H4 (cell line): ENCODE measurements around the gene RAB43. TPM values are rescaled to one million over a fixed set of nuclear protein-coding genes. Genes with fewer than 3 reads are reported as not detected.
"Not testable (repeated sequence)": the region's sequence is repeated elsewhere in the genome, so short reads cannot be mapped to it uniquely, and the experiment has no call there.

ENCODE experiments used
- DNase-seq: peaks from one replicate; pipeline ENCODE4 v3.0.0-alpha.2; 2015; ENCODE audit warnings: low spot score
- total RNA-seq: library from RNA; depleted of rRNA; stranded (reverse); fragments of >200 nt; shearing (Covaris generic); gene quantifications from 2 replicates; pipeline ENCODE4 v1.2.3, GENCODE V29; 2014

Gene RAB43
- total RNA-seq, 1 experiment from 2014 or later = 15.9 TPM

DNA sequence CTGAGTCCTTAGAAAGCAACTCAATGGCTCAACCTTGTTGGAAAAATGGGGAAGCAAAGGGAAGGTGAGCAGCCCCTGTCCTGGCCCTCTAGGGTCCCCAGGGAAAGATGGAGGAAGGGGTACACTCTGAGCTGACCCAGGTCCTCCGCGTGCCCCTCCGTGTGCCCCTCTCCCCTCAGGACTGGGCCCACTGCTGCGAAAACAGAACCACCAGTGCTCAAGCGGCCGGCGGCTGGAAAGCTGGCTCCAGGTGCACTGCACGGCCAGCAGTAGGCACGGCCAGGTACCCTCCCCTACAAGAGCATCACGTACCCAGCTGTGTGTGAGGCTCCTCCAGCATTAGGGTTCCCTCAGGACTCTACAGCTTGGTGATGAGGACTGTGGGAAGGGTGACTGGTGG is 26.3 kb downstream of the RAB43 start:
- no peak for DNase-seq

DNA sequence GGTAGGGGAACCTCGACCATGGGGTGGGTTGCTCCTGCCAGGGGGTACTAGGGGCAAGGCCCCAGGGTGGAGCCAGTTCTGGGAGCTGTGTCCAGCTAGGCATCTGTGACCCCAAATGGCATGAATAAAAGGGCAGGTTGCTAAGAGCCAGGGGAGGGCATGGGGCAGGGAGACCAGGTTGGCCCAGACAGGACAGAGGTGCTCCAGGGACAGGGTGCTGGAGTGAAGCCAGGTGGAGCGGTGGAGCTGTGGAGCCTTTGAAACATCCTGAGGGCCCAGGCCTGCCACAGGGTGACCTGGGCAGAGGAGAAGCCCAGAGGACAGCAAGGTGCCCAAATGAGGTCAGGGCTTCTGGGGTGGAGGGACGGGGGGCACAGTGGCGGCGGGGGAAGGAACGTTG is 33.3 kb downstream of the RAB43 start:
- DNase-seq = not testable (repeated sequence)

DNA sequence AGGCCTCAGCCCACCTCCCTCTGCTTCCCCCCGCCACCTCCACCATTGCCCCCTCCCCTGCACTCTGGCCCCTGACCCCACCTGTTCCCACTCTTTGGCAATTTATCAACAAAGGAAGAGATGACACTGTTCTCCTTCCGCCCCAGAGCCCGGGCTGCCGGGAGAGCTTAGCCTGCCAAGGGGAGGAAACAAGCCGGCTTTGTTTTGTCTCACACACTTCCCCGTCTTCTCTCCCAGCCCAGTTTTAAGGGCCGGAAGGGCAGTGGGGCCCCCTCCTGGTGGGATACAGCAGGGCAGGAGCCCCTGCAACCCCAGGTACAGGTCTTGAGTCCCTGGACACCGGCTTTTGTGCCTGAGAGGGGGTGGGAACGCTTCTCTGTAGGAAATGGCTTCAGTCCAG is 33.7 kb downstream of the RAB43 start:
- DNase-seq = not testable (repeated sequence)

DNA sequence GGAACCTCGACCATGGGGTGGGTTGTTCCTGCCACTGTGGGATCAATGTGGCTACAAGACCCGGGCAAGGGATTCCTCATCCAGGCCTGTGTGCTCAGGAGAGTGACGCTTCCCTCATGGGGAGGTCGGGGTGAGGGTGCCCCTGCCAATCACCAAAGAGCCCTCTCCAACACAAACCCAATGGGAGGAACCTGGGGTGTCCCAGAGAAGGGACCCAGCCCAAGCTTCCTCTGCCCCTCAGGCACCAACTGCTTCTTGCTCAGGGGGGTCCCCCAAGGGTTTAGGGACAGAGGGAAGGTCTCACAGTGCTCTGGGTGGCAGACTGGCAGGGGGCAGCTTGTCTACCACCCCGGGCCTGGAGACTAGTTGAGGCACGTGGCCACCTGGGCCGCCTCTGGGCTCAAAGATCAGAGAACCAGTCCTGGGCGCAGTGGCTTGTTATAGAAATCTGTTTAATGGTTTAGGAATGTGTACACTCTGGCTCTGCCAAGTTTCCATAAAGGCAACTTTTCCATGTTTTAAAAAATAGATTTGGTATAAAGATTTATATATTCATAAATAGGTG is 34.4 kb downstream of the RAB43 start:
- DNase-seq = no peak

DNA sequence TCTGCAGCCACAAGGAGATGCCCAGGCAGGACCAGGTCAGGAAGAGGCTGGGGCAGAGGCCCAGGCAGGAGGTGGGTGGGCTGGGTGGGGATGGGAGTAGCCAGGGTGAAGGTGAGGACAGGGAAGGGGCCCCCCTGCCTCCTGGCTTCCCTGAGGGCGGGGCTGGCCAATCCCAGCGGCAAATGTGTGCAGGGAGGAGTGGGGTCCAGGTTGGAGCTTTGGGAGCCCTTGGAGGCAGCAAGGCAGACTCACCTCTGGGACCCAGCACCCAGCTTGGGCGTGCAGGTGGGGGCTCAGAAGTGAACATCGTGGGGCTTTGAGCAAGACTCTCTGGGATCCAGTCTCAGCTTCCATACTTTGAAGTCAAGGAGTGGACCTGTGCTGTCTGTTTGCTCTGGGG is 35.8 kb downstream of the RAB43 start:
- no peak for DNase-seq

DNA sequence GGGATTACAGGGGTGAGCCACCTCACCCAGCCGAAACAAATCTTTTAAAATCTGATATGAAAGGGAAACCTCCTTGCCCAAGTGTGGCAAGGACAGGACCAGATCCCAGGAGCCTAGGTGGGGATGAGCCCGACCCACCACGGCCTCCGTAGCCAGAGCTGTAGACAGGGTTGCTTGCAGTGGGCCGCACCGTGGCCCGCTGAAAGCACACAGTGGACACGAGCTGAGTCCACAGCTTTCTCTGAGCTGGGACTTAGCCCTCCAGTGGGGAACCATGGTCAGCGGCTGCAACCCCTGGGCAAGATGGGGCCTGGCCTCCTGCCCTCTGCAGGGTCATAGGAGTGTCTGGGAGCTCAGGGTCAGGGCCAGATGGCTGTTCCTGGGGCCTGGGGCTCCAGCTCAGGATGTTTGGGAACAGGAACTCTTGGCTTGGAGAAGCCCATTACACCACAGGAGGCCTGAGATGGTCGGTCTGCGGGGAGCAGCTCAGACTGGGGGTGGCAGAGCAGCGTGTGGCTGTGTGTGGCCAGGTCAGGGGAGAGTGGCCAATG is 36.4 kb downstream of the RAB43 start:
- no peak for DNase-seq

DNA sequence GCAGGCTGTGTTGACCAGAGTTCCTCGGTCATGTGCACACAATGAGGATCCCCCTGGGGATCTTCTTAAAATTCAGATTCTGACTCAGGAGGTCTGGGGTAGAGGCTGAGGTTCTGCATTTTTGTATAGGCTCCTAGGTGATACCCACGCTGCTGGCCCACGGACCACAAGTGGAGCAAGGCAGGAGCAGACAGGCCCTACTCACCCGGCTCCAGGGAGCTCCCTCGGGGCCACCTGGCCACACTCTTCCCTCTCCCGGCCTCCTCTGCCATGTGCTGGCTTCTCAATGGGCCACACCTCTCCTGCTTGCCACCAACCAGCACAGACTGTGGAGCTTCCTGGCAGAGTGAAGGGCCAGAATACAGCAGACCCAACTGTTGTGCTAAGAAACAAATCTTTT is 37.1 kb downstream of the RAB43 start:
- DNase-seq = no peak

DNA sequence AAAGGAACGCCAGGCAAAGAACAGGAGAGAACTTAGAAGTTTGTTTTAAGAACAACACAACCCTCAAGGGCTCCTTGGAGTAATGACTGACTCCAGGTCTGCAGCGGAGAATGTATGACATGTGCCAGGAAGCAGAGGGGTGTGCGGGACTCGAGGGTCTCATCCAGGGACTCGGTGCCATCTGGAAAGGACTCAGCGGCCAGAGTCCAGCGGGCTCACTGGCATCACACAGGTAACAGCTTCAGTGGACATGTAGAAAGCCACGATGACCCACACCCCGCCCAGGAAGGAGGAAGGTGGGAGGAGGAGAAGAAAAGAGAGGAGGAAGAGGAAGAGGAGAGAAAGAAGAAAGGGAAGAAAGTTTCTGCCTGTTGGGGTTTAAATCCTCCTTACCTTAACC is 39.6 kb downstream of the RAB43 start:
- DNase-seq = no peak

DNA sequence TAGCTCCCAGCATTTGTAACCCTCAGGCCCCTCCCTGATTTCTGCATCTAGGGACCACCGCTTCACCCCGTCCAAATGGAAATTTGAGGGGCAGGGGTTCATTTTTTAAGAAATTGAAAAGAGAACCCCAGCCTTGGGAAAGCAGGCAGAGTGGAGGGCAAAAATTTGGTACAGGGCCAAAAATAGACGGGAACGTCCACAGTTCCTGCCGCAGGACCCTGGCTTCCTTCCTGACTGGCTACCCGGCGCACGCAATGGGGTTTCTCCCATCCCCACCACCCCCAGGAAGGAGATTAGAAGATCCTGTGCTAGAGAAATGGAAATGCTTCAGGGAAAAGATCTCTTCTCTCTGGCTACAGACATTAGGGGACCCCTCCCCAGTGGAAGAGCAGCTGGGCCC is 40.1 kb downstream of the RAB43 start:
- DNase-seq = no peak

DNA sequence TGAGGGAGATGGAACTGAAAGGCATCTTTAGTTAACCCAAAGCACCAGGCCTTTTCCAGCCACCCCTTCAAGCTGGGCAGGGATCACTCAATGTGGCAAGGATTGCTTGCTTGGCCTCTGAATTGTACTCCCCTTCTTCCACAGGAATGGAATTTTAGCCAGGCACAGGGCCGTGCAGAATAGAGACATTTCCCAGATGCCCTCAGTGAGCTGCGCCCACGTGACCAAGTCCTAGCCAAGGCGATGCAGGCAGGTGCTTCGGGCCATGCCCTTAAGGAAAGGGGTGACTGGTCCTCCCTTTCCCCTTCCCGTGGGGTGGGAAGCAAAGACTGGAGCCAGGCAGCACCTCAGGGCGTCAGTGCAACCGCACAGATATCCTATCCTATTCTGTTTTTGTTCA is 43.1 kb downstream of the RAB43 start:
- DNase-seq = no peak

DNA sequence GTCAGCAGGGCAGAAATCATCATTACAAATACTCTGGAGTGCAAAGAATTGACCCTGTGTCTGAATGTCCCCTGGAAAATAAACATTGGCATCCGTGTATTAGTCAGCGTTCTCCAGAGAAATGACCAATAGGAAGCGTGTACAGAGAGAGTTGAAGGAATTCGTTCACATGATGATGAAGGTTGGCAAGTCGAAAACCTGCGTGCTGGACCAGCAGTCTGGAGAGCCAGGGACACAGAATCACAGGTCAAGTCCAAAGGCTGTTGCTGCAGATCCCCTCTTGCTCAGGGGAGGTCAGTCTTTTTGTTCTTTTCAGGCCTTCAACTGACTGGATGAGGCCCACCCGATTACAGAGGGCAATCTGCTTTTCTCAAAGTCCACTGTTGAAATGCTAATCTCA is 44.4 kb downstream of the RAB43 start:
- DNase-seq = no peak

DNA sequence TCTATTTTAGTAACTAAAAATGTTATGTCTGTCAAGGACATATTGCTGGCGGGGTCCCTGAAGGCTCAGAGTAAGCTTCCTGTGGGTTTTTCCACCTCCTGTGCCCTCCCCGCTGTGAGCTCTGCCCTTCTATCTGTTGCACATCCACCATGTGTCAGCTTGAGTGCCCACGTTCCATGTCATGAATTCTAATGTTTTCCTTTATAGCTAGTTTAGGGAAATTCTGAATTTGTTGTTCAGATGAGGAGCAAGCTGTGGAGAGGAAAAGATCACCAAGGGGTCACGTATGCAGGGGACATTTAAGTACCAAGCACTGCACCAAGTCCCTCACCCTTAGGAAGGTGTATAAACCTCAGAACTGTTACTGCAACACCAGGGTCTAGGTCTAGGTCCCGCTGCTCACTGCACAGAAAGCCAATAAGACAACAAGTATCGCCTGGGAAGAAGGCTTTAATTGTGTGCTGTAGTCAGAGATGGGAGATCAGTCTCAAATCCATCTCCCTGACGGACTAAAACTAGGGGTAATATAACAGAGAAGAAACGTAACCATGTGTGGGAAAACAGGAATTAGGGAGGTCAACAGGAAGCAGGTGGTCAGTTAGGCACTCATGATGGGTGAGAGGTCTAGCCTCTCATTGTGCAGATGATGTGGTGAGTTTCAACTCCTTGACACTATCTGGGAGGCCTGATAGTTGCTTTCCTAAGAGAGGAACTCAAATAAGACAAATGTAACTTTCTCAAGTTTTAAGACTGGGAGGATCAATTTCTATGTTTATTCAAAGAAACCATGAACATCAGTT is 51.3 kb downstream of the RAB43 start:
- DNase-seq = no peak

DNA sequence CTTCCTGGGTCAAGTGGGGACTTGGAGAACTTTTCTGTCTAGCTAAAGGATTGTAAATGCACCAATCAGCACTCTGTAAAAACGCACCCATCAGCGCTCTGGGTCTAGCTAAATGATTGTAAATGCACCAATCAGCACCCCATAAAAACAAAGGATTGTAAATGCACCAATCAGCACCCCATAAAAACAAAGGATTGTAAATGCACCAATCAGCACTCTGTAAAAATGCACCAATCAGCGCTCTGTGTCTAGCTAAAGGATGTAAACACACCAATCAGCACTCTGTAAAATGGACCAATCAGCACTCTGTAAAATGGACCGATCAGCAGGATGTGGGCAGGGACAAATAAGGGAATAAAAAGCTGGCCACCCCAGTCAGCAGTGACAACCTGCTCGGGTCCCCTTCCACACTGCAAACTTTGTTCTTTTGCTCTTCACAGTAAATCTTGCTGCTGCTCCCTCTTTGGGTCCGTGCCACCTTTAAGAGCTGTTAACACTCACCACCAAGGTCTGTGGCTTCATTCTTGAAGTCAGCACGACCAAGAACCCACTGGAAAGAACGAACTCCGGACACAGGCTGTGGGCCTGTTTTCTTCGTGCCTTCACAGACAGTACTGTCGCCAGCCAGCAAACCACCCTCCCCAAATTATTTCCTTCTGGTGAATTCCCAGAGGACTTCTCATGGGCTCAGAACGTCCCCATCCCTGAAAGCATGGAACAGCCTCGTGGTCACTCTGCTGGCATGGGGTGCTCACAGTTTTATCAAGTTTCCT is 52.1 kb downstream of the RAB43 start:
- not testable (repeated sequence) for DNase-seq

DNA sequence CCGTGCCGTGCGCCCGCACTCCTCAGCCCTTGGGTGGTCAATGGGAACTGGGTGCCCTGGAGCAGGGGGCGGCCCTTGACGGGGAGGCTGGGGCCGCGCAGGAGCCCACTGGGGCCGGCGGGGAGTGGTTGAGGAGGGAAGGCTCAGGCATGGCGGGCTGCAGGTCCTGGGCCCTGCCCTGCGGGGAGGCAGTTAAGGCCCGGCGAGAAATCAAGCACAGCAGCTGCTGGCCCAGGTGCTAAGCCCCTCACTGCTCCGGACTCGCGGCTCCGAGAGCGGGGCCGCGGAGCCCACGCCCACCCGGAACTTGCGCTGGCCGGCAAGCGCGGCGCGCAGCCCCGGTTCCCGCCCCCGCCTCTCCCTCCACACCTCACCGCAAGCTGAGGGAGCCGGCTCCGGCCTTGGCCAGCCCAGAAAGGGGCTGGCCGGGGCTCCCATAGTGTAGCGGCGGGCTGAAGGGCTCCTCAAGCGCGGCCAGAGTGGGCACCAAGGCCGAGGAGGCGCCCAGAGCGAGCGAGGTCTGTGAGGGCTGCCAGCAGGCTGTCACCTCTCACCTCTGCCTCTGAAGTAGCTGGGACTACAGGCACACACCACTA is 53.2 kb downstream of the RAB43 start:
- no peak for DNase-seq

DNA sequence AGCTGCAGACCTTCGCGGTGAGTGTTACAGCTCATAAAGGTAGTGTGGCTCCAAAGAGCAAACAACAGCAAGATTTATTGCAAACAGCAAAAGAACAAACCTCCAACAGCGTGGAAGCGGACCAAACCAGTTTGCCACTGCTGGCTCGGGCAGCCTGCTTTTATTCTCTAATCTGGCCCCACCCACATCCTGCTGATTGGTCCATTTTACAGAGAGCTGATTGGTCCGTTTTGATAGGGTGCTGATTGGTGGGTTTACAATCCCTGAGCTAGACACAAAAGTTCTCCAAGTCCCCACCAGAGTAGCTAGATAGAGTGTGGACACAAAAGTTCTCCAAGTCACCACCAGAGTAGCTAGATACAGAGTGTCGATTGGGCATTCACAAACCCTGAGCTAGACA is 53.9 kb downstream of the RAB43 start:
- DNase-seq = not testable (repeated sequence)

DNA sequence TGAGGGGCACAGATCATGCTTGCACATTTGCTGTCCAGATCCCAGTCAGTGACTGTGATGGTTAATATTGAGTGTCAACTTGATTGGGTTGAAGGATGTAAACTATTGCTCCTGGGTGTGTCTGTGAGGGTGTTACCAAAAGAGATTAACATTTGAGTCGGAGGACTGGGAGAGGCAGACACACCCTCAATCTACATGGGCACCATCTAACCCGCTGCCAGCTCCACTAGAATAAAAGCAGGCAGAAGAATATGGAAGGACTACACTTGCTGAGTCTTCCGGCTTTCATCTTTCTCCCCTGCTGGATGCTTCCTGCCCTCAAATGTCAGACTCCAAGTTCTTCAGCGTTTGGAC is 55.9 kb downstream of the RAB43 start:
- DNase-seq = no peak

DNA sequence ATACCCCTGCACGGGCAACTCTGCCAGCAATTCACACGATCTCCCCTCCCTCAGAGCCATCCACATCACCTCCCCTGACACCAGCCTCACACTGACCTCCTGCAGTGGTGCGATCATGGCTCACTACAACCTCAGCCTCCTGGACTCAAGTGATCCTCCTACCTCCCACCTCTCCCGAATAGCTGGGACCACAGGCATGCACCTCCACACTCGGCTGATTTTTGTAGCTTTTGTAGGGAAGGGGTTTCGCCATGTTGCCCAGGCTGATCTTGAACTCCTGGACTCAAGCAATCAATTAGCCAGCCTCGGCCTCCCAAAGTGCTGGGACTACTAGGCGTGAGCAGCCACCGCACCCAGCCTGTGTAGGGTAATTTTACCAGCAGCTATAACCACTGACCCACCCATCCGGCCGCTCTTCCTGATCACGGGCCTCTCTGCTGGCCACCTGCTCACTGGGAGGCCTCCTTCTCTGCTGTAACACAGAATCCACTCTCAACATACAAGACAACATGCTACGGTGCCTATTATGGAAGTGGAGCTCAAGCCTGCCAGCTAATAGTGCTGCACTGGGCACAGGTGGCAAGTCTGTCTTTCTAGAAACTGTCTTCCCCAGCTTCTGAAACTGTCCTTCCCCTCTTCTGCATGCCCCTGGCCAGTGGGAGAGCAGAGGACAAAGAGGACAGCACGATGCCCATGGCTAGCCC is 56.4 kb downstream of the RAB43 start:
- no peak for DNase-seq

DNA sequence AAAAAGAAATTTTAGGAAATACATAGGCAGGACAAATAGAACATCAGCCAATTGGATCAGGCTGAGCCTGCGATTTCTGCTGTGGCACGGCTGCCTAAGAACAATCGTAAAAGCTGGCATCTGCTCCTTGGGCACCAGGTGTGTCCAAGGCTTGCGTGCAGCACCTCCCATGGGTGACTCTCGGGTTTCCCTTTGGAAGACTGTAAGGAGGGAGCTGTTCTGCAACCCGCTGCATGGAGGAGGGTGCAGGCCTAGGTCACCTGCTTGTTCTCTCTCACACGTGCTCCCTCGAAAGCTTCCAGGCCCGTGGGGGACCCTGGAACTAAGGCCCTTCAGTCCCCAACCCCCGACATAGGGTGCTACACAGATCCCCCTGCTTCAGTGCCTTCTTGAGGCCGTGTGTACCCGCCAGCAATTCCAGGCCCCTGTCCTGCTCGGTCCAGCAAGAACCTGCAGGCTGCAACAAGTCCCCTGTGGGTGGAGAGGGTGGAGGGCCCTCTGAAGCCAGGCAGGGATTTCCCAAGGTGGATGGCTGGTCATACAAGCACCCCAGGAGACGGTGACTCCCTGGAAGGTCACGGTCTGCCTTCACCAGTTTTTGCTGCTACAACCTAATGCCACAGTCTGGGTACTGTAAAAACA is 57.6 kb downstream of the RAB43 start:
- no peak for DNase-seq

DNA sequence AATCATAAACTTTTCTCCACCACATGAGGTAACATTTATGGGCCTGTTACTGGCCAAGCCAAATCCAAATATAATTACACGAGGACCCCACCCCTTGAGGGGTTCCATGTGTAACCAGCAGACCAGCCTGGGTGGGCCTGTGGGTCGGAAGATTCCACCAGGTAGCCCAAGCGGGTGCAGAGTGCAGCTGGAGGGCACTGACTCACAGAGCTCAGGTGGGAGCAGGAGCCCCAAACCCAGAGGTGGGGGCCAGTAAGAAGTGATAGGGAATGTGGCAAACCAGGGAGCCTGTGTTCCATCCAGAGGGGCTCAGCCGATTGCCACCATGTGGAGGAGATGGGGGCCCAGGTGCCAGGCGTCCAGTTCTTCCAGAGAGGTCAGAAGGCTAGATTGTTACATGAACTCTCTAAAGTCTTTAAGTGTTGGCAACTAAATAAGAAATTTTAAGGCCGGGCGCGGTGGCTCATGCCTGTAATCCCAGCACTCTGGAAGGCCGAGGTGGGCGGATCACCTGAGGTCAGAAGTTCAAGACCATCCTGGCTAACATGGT is 58.4 kb downstream of the RAB43 start:
- no peak for DNase-seq

DNA sequence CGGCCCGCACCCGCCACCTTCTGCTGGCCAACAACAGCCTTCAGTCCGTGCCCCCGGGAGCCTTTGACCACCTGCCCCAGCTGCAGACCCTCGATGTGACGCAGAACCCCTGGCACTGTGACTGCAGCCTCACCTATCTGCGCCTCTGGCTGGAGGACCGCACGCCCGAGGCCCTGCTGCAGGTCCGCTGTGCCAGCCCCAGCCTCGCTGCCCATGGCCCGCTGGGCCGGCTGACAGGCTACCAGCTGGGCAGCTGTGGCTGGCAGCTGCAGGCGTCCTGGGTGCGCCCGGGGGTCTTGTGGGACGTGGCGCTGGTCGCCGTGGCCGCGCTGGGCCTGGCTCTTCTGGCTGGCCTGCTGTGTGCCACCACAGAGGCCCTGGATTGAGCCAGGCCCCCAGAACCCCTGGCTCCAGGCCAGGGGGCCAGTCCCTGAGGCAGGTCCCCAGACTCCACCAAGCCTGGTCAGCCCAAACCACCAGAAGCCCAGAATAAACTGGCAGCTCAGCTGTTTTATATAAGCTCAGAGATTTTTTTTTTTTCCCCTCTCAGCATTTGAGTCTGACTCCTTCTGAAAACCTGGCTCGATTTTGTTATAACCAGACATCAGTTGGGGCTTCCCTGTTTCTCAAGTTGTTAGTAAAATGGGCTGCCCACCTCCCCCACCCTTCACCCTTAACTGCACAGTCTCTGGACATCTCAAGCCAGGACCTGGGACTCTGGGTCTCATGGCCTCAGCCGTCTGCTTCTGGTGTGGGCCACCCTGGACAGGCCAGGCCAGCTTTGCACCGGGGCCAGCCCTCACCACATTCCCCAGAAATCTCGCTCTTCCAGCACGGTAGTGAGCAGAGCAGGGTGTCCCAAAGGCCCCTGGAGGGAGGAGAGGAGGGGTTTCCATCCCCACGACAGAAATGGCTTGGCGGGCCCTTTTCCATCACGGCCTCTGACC is 59.4 kb downstream of the RAB43 start:
- no peak for DNase-seq
